Subcutaneous abdominal adipose tissue (tissue), 5 donors: Measurements from ENCODE around the gene PIK3R2.
"Not testable (repeated sequence)": the region's sequence is repeated elsewhere in the genome, so short reads cannot be mapped to it uniquely, and the experiment has no call there.

Source experiments
- H3K27ac ChIP-seq: one replicate; pipeline ENCODE4 v1.7.0; 2013; ENCODE audit warnings: low read depth, mild to moderate bottlenecking, inconsistent platforms, low read length, moderate library complexity
- H3K27me3 ChIP-seq, 5 donors: one replicate each; pipeline ENCODE4 v1.7.0; 2013; ENCODE audit warnings: low read length in 5 of 5, inconsistent platforms in 1 of 5; ENCODE audit not compliant: control insufficient read depth in 5 of 5, insufficient read depth in 4 of 5
- H3K36me3 ChIP-seq, 5 donors: one replicate each; pipeline ENCODE4 v1.7.0; 2013; ENCODE audit warnings: low read length in 5 of 5; ENCODE audit not compliant: control insufficient read depth in 5 of 5, insufficient read depth in 5 of 5
- H3K4me1 ChIP-seq, 5 donors: one replicate each; pipeline ENCODE4 v1.7.0; 2013; ENCODE audit warnings: low read length in 5 of 5, mild to moderate bottlenecking in 3 of 5, moderate library complexity in 1 of 5; ENCODE audit not compliant: control insufficient read depth in 5 of 5, insufficient read depth in 5 of 5
- H3K4me3 ChIP-seq, 5 donors: one replicate each; pipeline ENCODE4 v1.7.0; 2013; ENCODE audit warnings: low read length in 5 of 5, low read depth in 1 of 5
- H3K9ac ChIP-seq, 5 donors: one replicate each; pipeline ENCODE4 v1.7.0; 2013; ENCODE audit warnings: low read length in 5 of 5, mild to moderate bottlenecking in 4 of 5, moderate library complexity in 3 of 5
- H3K9me3 ChIP-seq, 5 donors: one replicate each; pipeline ENCODE4 v1.7.0; 2013; ENCODE audit warnings: low read length in 5 of 5; ENCODE audit not compliant: control insufficient read depth in 5 of 5
- donor health status: healthy.
- donor health status: healthy.
- donor health status: healthy.
- donor health status: healthy.
- donor health status: healthy.

Gene PIK3R2

DNA sequence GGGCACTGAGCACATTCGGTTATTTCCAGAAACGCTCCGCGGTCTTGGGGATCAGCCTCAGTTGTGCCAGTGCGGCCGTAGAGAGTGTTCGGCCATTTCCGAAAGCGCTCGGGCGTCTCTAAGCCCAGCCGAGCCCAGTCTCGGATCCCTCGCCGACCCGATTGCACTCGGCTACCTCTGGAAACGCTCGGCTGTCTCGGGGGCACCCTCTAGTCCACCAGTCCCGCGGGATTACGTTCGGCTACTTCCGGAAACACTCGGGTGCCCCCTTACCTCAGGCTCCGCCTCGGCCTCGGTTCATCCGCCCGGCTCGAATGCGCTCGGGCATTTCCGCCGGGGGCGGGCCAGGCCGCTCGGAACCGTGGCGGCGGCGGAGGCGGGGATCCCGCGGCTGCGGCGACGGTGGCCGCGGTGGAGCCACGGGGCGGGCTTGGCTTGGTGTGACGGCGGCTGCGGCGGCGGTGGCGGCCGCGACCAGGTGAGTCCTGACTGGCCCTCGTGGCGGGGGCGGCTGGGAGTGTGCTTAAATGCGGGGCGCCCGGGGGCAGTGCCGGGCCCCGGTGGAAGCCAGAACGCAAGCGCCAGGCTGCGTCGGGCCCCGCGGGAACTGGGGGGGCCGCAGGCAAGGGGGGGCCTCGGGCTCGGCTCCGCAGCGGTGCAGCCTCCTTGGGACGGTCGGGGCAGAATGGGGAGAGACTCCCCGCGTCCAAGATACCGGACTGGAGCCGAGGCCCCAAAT, at the start of gene PIK3R2:
TSS of gene PIK3R2 (plus strand) at position 347 of the 739 bp plus-strand sequence. CDS start 2,717 bp downstream, outside the sequence.
- Histone ChIP-seq H3K27me3 (no peaks in the 10 kb centered on the region), H3K4me3 (peak within 1 kb of the TSS; percentile 71 to 88 (median 75)), H3K9me3 (no peaks in the 10 kb centered on the region), H3K36me3 (peaks cover 0 to 13% (median 8%) of the 10 kb centered on the region in 5 donors), H3K27ac (peak within 1 kb of the TSS; percentile 93), H3K4me1 (peaks cover 6 to 52% (median 35%) of the 10 kb centered on the region in 5 donors), H3K9ac (peak within 1 kb of the TSS; percentile 73 to 97 (median 87))

DNA sequence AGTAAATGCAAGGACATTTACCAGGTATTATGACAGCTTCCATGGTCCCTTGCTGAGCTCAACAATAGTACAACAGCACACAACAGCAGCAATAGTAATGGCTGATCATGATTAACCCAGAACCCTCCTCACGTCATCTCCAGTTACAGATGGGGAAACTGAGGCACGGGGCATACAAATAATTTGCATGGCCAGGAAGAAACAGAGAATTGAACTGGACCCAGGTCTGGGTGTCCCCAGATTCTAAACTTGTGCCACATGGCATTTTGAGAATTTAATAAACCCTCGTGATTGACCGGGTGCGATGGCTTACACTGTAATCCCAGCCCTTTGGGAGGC, 48.2 kb upstream of the PIK3R2 start:
- Histone ChIP-seq H3K4me3 (peak overlapping the region; percentile 56 to 86 (median 67)), H3K36me3 (no peaks in the 10 kb centered on the region), H3K9ac (peak overlapping the region in 4 of 5 donors; percentile 62 to 86 (median 72)), H3K9me3 (no peaks in the 10 kb centered on the region), H3K27me3 (peaks cover 0 to 1% (median 0%) of the 10 kb centered on the region in 5 donors), H3K4me1 (peaks cover 1 to 43% (median 29%) of the 10 kb centered on the region in 5 donors), H3K27ac (peak overlapping the region; percentile 80)

DNA sequence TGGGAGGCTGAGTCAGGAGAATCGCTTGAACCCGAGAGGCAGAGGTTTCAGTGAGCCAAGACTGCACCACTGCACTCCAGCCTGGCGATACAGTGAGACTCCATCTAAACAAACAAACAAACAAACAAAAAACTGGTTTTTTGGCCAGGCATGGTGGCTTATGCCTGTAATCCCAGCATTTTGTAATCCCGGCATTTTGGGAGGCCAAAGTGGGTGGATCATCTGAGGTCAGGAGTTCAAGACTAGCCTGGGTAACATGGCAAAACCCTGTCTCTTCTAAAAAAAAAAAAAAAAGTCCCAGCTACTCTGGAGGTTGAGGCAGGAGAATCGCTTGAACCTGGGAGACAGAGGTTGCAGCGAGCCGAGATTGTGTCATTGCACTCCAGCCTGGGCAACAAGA, 47.7 kb upstream of the PIK3R2 start:
- H3K36me3 ChIP-seq, H3K9ac ChIP-seq, H3K27me3 ChIP-seq, H3K27ac ChIP-seq, H3K9me3 ChIP-seq: not testable (repeated sequence)
- Histone ChIP-seq H3K4me1 (peaks cover 1 to 48% (median 31%) of the 10 kb centered on the region in 5 donors), H3K4me3 (peak overlapping the region in 1 of 5 donors; percentile 86)

DNA sequence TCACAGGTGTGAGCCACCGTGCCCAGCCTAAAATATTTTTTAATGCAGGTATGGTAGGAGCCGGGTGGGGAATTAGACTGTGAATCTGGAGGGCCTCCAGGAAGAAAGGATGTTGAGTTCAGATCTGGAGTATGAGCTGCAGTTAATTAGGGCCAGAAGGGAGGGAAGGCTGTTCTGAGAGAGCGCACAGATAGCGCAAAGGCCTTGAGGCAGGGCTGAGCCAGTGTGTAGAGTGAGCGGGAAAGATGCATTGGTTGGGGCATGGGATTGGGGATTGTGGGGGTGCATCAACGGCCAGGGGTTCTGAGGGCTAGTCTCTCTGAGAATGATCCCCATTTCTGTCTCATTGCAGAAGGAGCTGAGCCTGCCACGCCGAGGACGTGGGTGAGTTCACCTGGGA, 45.7 kb upstream of the PIK3R2 start:
- Histone ChIP-seq H3K9ac (no peak overlapping the region), H3K27ac (no peak overlapping the region), H3K4me3 (no peak overlapping the region), H3K36me3 (peaks cover 0 to 3% (median 0%) of the 10 kb centered on the region in 5 donors), H3K4me1 (peaks cover 3 to 47% (median 38%) of the 10 kb centered on the region in 5 donors), H3K27me3 (no peaks in the 10 kb centered on the region), H3K9me3 (no peaks in the 10 kb centered on the region)

DNA sequence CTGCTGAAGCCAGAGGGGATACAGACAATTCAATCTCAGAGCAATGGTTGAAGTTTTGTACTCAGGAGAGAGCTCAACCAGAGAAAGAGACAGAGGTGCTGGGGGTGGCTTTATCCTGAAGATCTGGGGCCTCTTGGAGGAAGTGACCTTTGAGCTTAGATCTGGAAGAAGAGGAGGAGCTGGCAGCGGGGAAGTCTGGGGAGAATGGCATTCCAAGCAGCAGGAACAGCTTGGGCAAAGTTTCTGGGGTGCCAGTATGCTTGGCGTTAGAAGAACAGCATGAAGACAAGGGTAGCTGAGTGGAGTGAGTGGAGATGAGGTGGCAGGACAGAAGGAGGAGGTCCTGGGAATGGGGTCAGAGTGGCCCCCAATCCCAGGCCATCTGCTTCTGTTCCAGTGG, 44.1 kb upstream of the PIK3R2 start:
- peaks cover 0 to 7% (median 2%) of the 10 kb centered on the region in 5 donors for H3K36me3 ChIP-seq
- peaks cover 1 to 47% (median 37%) of the 10 kb centered on the region in 5 donors for H3K4me1 ChIP-seq
- no peaks in the 10 kb centered on the region for H3K27me3 ChIP-seq
- no peaks in the 10 kb centered on the region for H3K9me3 ChIP-seq
- peak overlapping the region; percentile 30 for H3K27ac ChIP-seq
- peak overlapping the region in 4 of 5 donors; percentile 26 to 71 (median 54) for H3K9ac ChIP-seq
- peak overlapping the region in 1 of 5 donors; percentile 84 for H3K4me3 ChIP-seq

DNA sequence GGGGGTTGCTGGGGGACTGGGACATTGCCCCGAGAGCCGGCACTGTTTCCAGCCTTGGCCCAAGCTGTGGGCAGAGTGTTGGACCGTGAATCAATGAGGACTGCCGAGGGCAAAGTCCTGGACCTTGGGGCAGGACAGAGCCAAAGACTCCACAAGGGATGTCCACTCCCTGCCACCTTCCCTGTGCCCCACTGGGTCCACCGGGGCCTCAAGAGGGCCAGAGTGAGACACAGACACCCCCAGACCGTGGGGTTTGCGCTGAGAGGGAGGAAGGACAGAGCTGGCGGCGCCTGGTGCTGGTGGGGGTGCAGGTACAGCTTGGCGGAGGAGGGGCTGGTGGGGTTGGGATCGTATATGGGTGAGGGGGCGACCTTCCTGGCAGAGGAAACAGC, 43.6 kb upstream of the PIK3R2 start:
- Histone ChIP-seq H3K4me3 (peak overlapping the region; percentile 29 to 84 (median 70)), H3K36me3 (peaks cover 0 to 7% (median 2%) of the 10 kb centered on the region in 5 donors), H3K9ac (peak overlapping the region in 4 of 5 donors; percentile 26 to 77 (median 72)), H3K4me1 (peaks cover 1 to 43% (median 34%) of the 10 kb centered on the region in 5 donors), H3K27me3 (no peaks in the 10 kb centered on the region), H3K27ac (peak overlapping the region; percentile 30), H3K9me3 (no peaks in the 10 kb centered on the region)

DNA sequence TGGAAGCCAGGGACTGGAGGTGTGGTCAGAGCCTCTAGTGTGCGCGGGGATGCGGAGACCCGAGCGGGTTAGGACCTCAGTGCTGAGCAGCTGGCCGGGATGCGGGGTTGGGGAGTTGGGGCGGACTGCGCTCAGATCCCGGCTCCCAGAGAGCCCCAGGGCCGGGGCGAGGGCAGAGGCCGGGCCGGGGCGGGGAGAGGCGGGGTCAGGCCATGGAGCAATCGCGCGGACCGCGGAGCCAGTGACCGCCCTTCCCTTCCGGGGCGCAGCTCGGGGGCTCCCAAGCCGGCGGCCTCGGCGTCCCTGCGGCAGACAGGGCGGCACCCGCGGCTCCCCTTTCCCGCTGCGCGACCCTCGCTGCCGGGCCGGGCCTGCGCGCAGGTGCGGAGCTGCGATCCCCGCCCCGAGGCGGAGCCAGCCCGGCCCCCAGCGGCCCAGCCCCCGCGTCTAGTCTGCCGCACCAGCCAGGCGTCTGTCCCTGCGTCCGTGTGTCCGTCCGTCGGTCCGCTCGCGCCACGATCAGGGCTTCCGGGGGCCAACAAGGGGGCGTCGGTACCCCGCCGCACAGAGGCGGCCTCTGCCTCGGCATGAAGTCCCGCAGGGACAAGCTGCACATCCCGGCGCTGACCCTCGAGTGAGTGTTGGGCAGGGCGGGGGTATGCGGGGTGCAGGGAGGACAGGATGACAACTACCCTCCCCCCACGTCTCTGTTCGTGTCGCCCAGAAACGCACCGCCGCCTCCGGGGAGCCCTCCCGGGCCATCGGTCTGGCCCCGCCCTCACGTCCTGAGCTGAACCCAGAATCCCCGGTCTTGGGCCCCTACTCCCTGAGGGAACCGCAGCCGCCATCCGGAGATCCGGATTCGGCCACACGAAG, 43.0 kb upstream of the PIK3R2 start:
- H3K27me3 ChIP-seq: no peaks in the 10 kb centered on the region
- H3K27ac ChIP-seq: peak overlapping the region; percentile 30
- peak overlapping the region in 4 of 5 donors; percentile 26 to 82 (median 73) for H3K9ac ChIP-seq
- H3K9me3 ChIP-seq: no peaks in the 10 kb centered on the region
- peaks cover 0 to 7% (median 3%) of the 10 kb centered on the region in 5 donors for H3K36me3 ChIP-seq
- peaks cover 1 to 37% (median 28%) of the 10 kb centered on the region in 5 donors for H3K4me1 ChIP-seq
- peak overlapping the region; percentile 29 to 84 (median 70) for H3K4me3 ChIP-seq

DNA sequence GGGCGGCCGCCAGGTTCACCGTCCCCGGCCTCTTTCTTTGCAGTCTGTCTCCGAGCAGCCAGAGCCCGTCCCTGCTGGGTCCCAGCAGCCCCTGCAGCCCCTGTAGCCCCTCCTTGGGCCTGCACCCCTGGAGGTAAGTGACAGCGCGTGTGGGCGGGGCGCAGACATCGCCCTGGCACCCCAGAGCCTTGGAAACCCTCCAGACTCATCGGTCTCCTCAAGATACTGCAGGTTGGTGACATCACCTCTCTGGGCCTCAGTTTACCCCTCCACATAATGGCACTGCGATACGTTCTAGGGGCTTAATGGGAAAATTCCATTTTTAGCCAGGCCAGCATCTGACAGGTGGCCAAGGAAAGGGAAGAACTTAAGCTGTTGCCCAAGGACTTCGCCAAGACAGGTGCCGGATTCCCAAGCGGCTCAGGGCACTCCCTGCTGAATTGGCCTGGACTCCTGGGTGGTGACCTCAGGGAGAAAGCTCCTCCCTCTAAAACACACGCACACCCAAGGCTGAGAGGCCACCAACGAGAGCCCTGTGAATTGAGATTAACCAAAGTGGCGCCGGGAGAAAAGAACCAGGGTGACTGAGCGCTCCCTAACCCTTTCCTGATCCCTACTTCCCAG, 42.2 kb upstream of the PIK3R2 start:
- H3K27ac ChIP-seq: no peak overlapping the region
- H3K9ac ChIP-seq: peak overlapping the region in 4 of 5 donors; percentile 26 to 82 (median 73)
- H3K4me1 ChIP-seq: peaks cover 1 to 39% (median 29%) of the 10 kb centered on the region in 5 donors

DNA sequence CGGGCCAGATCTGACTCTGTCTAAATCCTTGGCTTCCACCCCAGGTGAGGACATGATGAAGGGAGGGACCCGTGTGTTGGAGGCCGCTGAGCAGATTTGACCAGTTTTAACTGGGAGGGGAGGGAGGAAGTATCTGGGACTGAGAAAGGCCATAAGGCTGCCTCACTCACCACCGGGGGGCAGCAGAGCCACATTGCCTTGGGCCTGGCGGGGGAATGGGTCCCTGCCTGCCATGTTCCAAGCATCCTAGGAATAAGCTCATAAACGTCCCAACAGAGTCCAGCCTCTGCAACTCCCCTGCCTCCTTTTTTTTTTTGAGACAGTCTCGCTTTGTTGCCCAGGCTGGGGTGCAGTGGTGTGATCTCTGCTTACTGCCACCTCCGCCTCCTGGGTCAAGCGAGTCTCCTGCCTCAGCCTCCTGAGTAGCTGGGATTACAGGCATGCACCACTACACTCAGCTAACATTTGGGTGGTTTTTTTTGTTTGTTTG, 39.9 kb upstream of the PIK3R2 start:
- Histone ChIP-seq H3K9ac (peak overlapping the region in 1 of 5 donors; percentile 23), H3K4me1 (peaks cover 3 to 49% (median 41%) of the 10 kb centered on the region in 5 donors), H3K36me3 (peaks cover 0 to 7% (median 3%) of the 10 kb centered on the region in 5 donors), H3K27me3 (no peaks in the 10 kb centered on the region), H3K4me3 (no peak overlapping the region), H3K27ac (no peak overlapping the region), H3K9me3 (no peaks in the 10 kb centered on the region)

More for the DNA sequence above, 42.2 kb upstream of the PIK3R2 start:
- Histone ChIP-seq H3K36me3 (peaks cover 0 to 7% (median 3%) of the 10 kb centered on the region in 5 donors), H3K9me3 (no peaks in the 10 kb centered on the region), H3K27me3 (no peaks in the 10 kb centered on the region), H3K4me3 (peak overlapping the region; percentile 53 to 84 (median 70))
